Stimulated activated CD4-positive, alpha-beta T cell treated with anti-CD3 and anti-CD28 coated beads, Interleukin-15, amount 100 ng/mL, for 1 hour (primary cell): ENCODE measurements around the gene ARFGEF3.
"Not testable (repeated sequence)": the region's sequence is repeated elsewhere in the genome, so short reads cannot be mapped to it uniquely, and the experiment has no call there.

Experiments
- DNase-seq, 2 donors: peaks; one replicate each; pipeline ENCODE4 v3.0.0-alpha.2; 2020; ENCODE audit warnings: low read depth in 1 of 2, low spot score in 1 of 2

Gene ARFGEF3

GRCh38 chr6:138161338-138162110 lies at the start of gene ARFGEF3:
Gene ARFGEF3, plus strand, starts transcription at chr6:138161939. Its CDS starts 148 bp downstream, at chr6:138162087.
- DNase-seq = peak; percentile 7 to 50

GRCh38 chr6:138113588-138114210 lies 48.0 kb upstream of the ARFGEF3 start:
- DNase-seq = no peak

- DNase-seq = no peak
Measured at GRCh38 chr6:138115201-138115600, 46.5 kb upstream of the ARFGEF3 start.

GRCh38 chr6:138115877-138116660 lies 45.7 kb upstream of the ARFGEF3 start:
- DNase-seq = peak in 1 of 2 donors; percentile 15

GRCh38 chr6:138116661-138116999 lies 45.1 kb upstream of the ARFGEF3 start:
- no peak for DNase-seq

GRCh38 chr6:138117376-138117914 lies 44.3 kb upstream of the ARFGEF3 start:
- no peak for DNase-seq

- not testable (repeated sequence) for DNase-seq
Measured at GRCh38 chr6:138119229-138119628, 42.5 kb upstream of the ARFGEF3 start.

- no peak for DNase-seq
Measured at GRCh38 chr6:138119976-138120375, 41.8 kb upstream of the ARFGEF3 start.

GRCh38 chr6:138124096-138124495 lies 37.6 kb upstream of the ARFGEF3 start:
- DNase-seq = no peak

GRCh38 chr6:138128096-138128495 lies 33.6 kb upstream of the ARFGEF3 start:
- no peak for DNase-seq

GRCh38 chr6:138129190-138129589 lies 32.5 kb upstream of the ARFGEF3 start:
- no peak for DNase-seq

GRCh38 chr6:138142806-138143205 lies 18.9 kb upstream of the ARFGEF3 start:
- DNase-seq = no peak

GRCh38 chr6:138145402-138145801 lies 16.3 kb upstream of the ARFGEF3 start:
- no peak for DNase-seq

- DNase-seq = no peak
Measured at GRCh38 chr6:138146544-138146943, 15.2 kb upstream of the ARFGEF3 start.

GRCh38 chr6:138155443-138155842 lies 6.3 kb upstream of the ARFGEF3 start:
- no peak for DNase-seq

GRCh38 chr6:138157986-138158638 lies 3.6 kb upstream of the ARFGEF3 start:
- DNase-seq = no peak

- no peak for DNase-seq
Measured at GRCh38 chr6:138159246-138159645, 2.5 kb upstream of the ARFGEF3 start.

GRCh38 chr6:138160329-138161087 lies 1.2 kb upstream of the ARFGEF3 start:
- DNase-seq = no peak

GRCh38 chr6:138161088-138161337 lies 726 bp upstream of the ARFGEF3 start:
- DNase-seq = no peak

GRCh38 chr6:138162111-138162954 lies 594 bp downstream of the ARFGEF3 start:
- no peak for DNase-seq
